Thoracic aorta (tissue), 2 donors: Measurements from ENCODE around the gene OPRL1. TPM values are rescaled to one million over a fixed set of nuclear protein-coding genes. Genes with fewer than 3 reads are reported as not detected.
"Not testable (repeated sequence)": the region's sequence is repeated elsewhere in the genome, so short reads cannot be mapped to it uniquely, and the experiment has no call there.

Experiments used
- ATAC-seq: fragments of 150-250 bp; one replicate; pipeline ENCODE4 v1.8.0; 2017; ENCODE audit warnings: low read depth; ENCODE audit not compliant: insufficient number of reproducible peaks, low FRiP score
- DNase-seq: peaks from one replicate; pipeline ENCODE4 v3.0.0-alpha.2; 2020; ENCODE audit warnings: low spot score
- H3K27ac ChIP-seq, 2 donors: fragments of 200-600 bp; sonication (generic); 1 replicate in 1 of 2; 2 replicates in 1 of 2; pipeline ENCODE4 v1.5.1; 2016; ENCODE audit warnings: mild to moderate bottlenecking in 2 of 2, moderate library complexity in 2 of 2
- H3K27me3 ChIP-seq: fragments of 200-600 bp; sonication (generic); replicated peaks from 2 replicates; pipeline ENCODE4 v1.6.0; 2016; ENCODE audit warnings: mild to moderate bottlenecking; ENCODE audit not compliant: insufficient read depth
- H3K36me3 ChIP-seq: fragments of 200-600 bp; sonication (generic); one replicate; pipeline ENCODE4 v1.5.1; 2016
- H3K4me1 ChIP-seq, 2 donors: fragments of 200-600 bp; sonication (generic); 1 replicate in 1 of 2; 2 replicates in 1 of 2; pipeline versions ENCODE4 v1.5.1 to v1.6.0; 2016; ENCODE audit warnings: low read depth in 2 of 2, mild to moderate bottlenecking in 1 of 2; ENCODE audit not compliant: control insufficient read depth in 1 of 2
- H3K4me3 ChIP-seq: fragments of 200-600 bp; sonication (generic); 2 replicates; pipeline ENCODE4 v1.5.1; 2016; ENCODE audit warnings: mild to moderate bottlenecking
- H3K9me3 ChIP-seq: fragments of 200-600 bp; sonication (generic); 2 replicates; pipeline ENCODE4 v1.5.1; 2016
- total RNA-seq, 2 donors: library from RNA; depleted of rRNA; stranded (reverse); fragments of >200 nt; gene quantifications; one replicate each; pipeline versions ENCODE4 v1.1.0 to v1.2.3, GENCODE V29; 2016
- TF ChIP-seq, protein P1 (sequence below): fragments of 200-600 bp; sonication (generic); IDR thresholded peaks from one replicate; pipeline ENCODE4 v1.5.1; 2019; ENCODE audit warnings: antibody characterized with exemption

OPRL1 gene
- total RNA-seq, 2 donors from 2014 or later: 1.1 to 3.2 TPM

DNA sequence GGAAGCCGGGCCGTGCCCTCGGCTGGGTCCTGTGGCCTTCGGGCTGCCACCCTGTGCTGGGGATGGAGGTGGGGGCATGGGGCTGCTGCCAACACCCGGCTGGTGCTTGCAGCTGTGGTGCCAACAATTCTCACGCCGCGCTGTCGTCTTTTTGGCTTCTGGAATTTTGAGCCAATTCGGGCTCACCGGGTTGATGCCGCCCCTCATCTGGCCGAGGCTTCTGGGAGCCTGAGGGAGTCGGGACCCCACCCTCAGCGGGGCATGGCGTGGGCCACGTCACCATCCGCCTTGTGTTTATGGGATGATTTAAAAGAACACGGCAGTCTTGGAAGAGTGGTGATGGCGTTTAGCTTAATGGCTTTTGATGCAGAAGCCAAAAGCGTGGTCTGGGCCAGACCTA, 36.1 kb downstream of the OPRL1 start:
- ATAC-seq (no peak), DNase-seq (no peak)
- Histone ChIP-seq H3K4me1 (no peaks in the 10 kb centered on the region), H3K36me3 (no peaks in the 10 kb centered on the region), H3K27ac (no peak overlapping the region), H3K9me3 (no peaks in the 10 kb centered on the region), H3K4me3 (no peak overlapping the region), H3K27me3 (peaks cover 2% of the 10 kb centered on the region)
- TF ChIP-seq, protein P1, sequence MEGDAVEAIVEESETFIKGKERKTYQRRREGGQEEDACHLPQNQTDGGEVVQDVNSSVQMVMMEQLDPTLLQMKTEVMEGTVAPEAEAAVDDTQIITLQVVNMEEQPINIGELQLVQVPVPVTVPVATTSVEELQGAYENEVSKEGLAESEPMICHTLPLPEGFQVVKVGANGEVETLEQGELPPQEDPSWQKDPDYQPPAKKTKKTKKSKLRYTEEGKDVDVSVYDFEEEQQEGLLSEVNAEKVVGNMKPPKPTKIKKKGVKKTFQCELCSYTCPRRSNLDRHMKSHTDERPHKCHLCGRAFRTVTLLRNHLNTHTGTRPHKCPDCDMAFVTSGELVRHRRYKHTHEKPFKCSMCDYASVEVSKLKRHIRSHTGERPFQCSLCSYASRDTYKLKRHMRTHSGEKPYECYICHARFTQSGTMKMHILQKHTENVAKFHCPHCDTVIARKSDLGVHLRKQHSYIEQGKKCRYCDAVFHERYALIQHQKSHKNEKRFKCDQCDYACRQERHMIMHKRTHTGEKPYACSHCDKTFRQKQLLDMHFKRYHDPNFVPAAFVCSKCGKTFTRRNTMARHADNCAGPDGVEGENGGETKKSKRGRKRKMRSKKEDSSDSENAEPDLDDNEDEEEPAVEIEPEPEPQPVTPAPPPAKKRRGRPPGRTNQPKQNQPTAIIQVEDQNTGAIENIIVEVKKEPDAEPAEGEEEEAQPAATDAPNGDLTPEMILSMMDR: no peak

DNA sequence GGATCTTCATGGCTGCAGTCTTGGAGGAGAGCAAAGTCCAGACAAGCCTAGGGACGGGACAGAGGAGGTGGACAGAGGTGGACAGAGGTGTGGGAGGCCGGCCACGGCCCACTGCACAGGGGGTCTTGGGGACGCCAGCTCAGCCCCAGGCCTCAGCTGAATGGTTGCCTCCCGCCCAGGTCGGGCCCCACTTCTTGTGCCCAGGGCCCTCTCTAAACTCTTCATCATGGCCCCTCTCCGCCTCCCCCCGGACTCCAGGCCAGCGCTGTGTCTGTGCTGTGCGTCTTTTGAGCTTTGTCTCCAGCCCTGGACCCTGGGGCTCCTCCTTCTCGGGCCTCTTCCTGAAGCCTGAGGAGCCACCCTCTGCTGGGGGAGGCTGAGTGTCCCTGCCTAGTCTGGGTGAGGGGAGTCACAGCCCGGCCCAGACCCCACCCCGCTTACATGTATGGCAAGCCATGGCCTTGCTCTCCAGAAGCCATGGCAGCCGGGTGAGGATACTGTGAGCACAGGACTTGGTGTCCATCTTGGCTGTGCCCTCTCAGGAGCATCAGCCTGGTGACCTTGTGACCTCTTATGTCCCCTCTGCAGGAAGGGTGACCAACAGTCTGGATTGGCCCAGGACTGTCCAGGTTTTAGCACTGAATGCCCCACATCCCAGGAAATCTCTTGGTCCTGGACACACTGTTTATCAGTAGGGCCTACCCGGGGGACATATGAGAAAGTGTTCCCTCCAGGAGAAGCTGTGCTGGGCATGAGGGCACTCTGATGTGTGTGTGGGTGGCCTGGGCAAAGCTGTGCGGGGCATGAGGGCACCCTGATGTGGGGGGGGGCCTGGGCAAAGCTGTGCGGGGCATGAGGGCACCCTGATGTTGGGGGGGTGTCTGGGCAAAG, 36.9 kb downstream of the OPRL1 start:
- Histone ChIP-seq H3K36me3 (no peaks in the 10 kb centered on the region), H3K9me3 (no peaks in the 10 kb centered on the region), H3K4me3 (no peak overlapping the region), H3K4me1 (no peaks in the 10 kb centered on the region), H3K27ac (no peak overlapping the region), H3K27me3 (peaks cover 5% of the 10 kb centered on the region)
- TF ChIP-seq, protein P1: no peak
- DNase-seq (no peak), ATAC-seq (no peak)

DNA sequence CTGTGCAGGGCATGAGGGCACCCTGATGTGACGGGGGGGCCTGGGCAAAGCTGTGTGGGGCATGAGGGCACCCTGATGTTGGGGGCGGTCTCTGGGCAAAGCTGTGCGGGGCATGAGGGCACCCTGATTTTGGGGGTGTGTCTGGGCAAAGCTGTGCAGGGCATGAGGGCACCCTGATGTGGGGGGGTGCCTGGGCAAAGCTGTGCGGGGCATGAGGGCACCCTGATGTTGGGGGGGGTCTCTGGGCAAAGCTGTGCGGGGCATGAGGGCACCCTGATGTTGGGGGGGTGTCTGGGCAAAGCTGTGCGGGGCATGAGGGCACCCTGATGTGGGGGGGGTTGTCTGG, 37.5 kb downstream of the OPRL1 start:
- not testable (repeated sequence) for DNase-seq, H3K27ac ChIP-seq, H3K4me1 ChIP-seq, H3K9me3 ChIP-seq, H3K27me3 ChIP-seq, H3K36me3 ChIP-seq, ATAC-seq, H3K4me3 ChIP-seq

GRCh38 chr20:64119301-64119680, 39.4 kb downstream of the OPRL1 start:
- Histone ChIP-seq H3K36me3 (no peaks in the 10 kb centered on the region), H3K4me3 (no peak overlapping the region), H3K27ac (no peak overlapping the region), H3K9me3 (no peaks in the 10 kb centered on the region), H3K27me3 (peaks cover 5% of the 10 kb centered on the region), H3K4me1 (no peaks in the 10 kb centered on the region)
- DNase-seq: no peak
- TF ChIP-seq, protein P1: no peak
- ATAC-seq: no peak

- no peak overlapping the region for H3K27ac ChIP-seq
- no peaks in the 10 kb centered on the region for H3K36me3 ChIP-seq
- ATAC-seq: no peak
- TF ChIP-seq, protein P1: no peak
- no peak for DNase-seq
- H3K9me3 ChIP-seq: no peaks in the 10 kb centered on the region
- peaks cover 5% of the 10 kb centered on the region for H3K27me3 ChIP-seq
- no peaks in the 10 kb centered on the region for H3K4me1 ChIP-seq
- peak overlapping the region; percentile 47 for H3K4me3 ChIP-seq
Measured at GRCh38 chr20:64119681-64120341, 39.9 kb downstream of the OPRL1 start.
